GM12891 (cell line): ENCODE measurements around the gene F2RL3. TPM values are rescaled to one million over a fixed set of nuclear protein-coding genes. Genes with fewer than 3 reads are reported as not detected.

Experiments
- DNase-seq: peaks from one replicate; pipeline ENCODE4 v3.0.0; 2011; ENCODE audit warnings: low spot score; ENCODE audit not compliant: insufficient read length
- FAIRE-seq: peaks from 2 replicates; lab custom pipeline; 2011; peaks lifted over from hg19 to GRCh38; lab: Jason Lieb, UNC
- PAX5 ChIP-seq: IDR thresholded peaks from 2 replicates; pipeline ENCODE4 v1.6.1; 2011; ENCODE audit warnings: low read length, moderate library complexity, mild to moderate bottlenecking; ENCODE audit not compliant: insufficient read depth, severe bottlenecking
- POLR2A ChIP-seq: IDR thresholded peaks from 2 replicates; pipeline ENCODE4 v1.6.1; 2011; ENCODE audit warnings: low read depth, low read length, control low read depth
- POLR2AphosphoS5 ChIP-seq: IDR thresholded peaks from 2 replicates; pipeline ENCODE4 v1.6.1; 2011; ENCODE audit warnings: low read depth, low read length, control low read depth
- POU2F2 ChIP-seq: IDR thresholded peaks from 2 replicates; pipeline ENCODE4 v1.6.1; 2011; ENCODE audit warnings: low read depth, mild to moderate bottlenecking, control low read depth, low read length, moderate library complexity
- SPI1 ChIP-seq: IDR thresholded peaks from 2 replicates; pipeline ENCODE4 v1.6.1; 2011; ENCODE audit warnings: low read depth, low read length, control low read depth
- TAF1 ChIP-seq: IDR thresholded peaks from 2 replicates; pipeline ENCODE4 v1.6.1; 2011; ENCODE audit warnings: low read depth, low read length, control low read depth
- polyA plus RNA-seq: library from polyadenylated mRNA; unstranded; fragments of >200 nt; gene quantifications from one replicate; pipeline ENCODE4 v1.2.1, GENCODE V29; 2012; ENCODE audit warnings: low read depth, missing spikeins, inconsistent platforms; ENCODE audit not compliant: missing spikeins

Gene F2RL3
- 0.21 TPM for polyA plus RNA-seq

- peak; percentile 72 for FAIRE-seq
- peak; percentile 64 for DNase-seq
- TF ChIP-seq SPI1: 0 out of 2 replicates have a peak, but pooled peaks have one; percentile 2
- TF ChIP-seq POLR2AphosphoS5: 0 out of 2 replicates have a peak, but pooled peaks have one; percentile 34
- no peak for TF ChIP-seq POLR2A
- no peak for TF ChIP-seq POU2F2
- TF ChIP-seq TAF1: no peak
Measured at GRCh38 chr19:16888629-16889365, at the start of gene F2RL3. TSS of gene F2RL3 (plus strand) at chr19:16888999. CDS start at chr19:16889190, 191 bp downstream.

DNA sequence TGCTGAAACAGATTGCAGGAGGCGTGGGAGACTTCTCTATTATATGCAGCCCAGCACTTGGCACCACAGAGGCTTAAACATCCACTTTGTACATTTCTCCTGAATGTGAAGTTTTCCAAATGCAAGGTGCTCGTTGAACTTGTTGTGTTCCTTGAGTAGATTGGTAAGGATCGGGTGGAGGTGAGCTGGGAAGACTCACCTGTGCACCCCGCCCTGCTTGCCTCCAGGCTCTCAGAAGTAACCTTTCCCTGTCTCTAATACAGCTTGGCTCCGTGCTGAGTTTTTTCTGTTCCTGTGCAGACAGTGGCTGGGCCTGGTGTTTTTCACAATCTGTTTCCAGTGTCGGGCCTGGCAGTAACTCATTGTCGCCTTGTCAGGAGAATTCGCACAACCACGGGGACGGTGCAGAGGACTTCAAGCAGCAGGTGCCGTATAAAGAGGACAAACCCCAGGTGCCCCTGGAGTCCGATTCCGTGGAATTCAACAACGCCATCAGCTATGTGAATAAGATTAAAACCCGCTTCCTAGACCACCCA, 47.3 kb upstream of the F2RL3 start:
- no peak for TF ChIP-seq POLR2A
- TF ChIP-seq POU2F2: no peak
- no peak for TF ChIP-seq SPI1
- no peak for TF ChIP-seq PAX5
- DNase-seq: no peak
- no peak for FAIRE-seq

GRCh38 chr19:16846901-16847300, 41.9 kb upstream of the F2RL3 start:
- TF ChIP-seq POLR2AphosphoS5: no peak
- TF ChIP-seq SPI1: no peak
- TF ChIP-seq TAF1: no peak
- TF ChIP-seq POLR2A: no peak
- no peak for TF ChIP-seq PAX5
- TF ChIP-seq POU2F2: no peak
- FAIRE-seq: no peak
- DNase-seq: no peak

DNA sequence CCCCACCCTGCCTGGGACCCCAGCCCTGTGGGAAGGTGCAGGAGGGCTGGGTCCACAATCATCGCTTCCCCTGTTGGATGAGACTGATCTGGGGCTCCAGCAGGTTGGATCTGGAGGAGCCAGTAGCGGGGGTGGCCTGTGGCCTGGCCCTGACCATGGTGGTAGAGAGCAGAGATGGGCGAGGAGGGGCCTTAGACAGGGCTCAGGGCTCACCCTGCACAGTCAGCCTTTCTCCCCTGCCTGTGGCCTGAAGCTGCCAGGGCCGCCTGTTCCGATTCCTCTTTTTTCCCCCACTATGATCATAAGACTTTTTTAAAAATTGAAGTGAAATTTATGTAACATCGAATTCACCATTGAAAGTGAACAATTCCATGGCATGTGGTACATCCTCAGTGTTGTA, 41.4 kb upstream of the F2RL3 start:
- TF ChIP-seq PAX5: no peak
- FAIRE-seq (no peak), DNase-seq (no peak)

- no peak for DNase-seq
- TF ChIP-seq POU2F2 (no peak), TAF1 (no peak), POLR2A (no peak), POLR2AphosphoS5 (no peak), PAX5 (no peak), SPI1 (no peak)
- FAIRE-seq: no peak
Measured at GRCh38 chr19:16849168-16849567, 39.6 kb upstream of the F2RL3 start.

DNA sequence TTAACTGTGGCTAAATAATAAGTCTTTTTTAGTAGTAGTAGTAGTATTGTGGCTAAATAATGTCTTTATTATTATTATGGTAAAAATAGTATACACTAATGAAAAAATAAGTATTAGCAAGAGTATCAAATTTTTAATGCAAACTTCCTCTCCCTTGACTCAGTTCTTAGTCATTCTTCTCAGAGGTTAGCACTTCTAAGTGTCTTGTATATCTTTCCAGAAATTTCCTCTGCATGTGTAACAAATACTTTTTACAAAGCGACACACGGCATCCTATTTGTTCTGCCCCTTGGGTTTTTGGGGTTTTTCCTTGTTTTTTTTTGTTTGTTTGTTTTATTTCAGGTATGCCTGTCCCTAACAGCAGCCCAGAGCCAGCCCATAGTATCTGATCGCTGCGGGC, 38.7 kb upstream of the F2RL3 start:
- no peak for TF ChIP-seq POU2F2
- TF ChIP-seq TAF1: no peak
- no peak for TF ChIP-seq POLR2AphosphoS5
- no peak for TF ChIP-seq SPI1
- TF ChIP-seq POLR2A: no peak
- TF ChIP-seq PAX5: no peak
- DNase-seq (no peak), FAIRE-seq (no peak)

GRCh38 chr19:16851031-16851712, 37.6 kb upstream of the F2RL3 start:
- DNase-seq: no peak
- TF ChIP-seq POLR2A (no peak), SPI1 (no peak), POU2F2 (no peak), POLR2AphosphoS5 (no peak), TAF1 (no peak), PAX5 (no peak)
- no peak for FAIRE-seq

- no peak for DNase-seq
- FAIRE-seq: no peak
- TF ChIP-seq PAX5 (no peak), POLR2AphosphoS5 (no peak), POLR2A (no peak), TAF1 (no peak), SPI1 (no peak), POU2F2 (no peak)
Measured at GRCh38 chr19:16853066-16853465, 35.7 kb upstream of the F2RL3 start.

- FAIRE-seq: no peak
- no peak for DNase-seq
- TF ChIP-seq POLR2A (no peak), TAF1 (no peak), POU2F2 (no peak), POLR2AphosphoS5 (no peak), PAX5 (no peak), SPI1 (no peak)
Measured at GRCh38 chr19:16856091-16856490, 32.7 kb upstream of the F2RL3 start.
